HEK293 (cell line): Measurements from ENCODE around the gene KLHL8.
"Not testable (repeated sequence)": the region's sequence is repeated elsewhere in the genome, so short reads cannot be mapped to it uniquely, and the experiment has no call there.

Experiments used
- CTCF ChIA-PET: fragments of 350-600 bp; formaldehyde crosslinking; extraction: SDS; loops from one replicate; lab custom pipeline; 2021; ENCODE audit warnings: antibody characterized with exemption; lab: Yijun Ruan, JAX
- POLR2A ChIA-PET: fragments of 300-600 bp; formaldehyde crosslinking; extraction: SDS; loops from one replicate; lab custom pipeline; 2020; ENCODE audit warnings: antibody characterized with exemption, inconsistent platforms; lab: Yijun Ruan, JAX
- H3K27ac ChIP-seq: fragments of 200-500 bp; sonication (Bioruptor generic); 2 replicates; pipeline ENCODE4 v1.5.1; 2014; ENCODE audit warnings: low read depth, low read length, control low read depth, inconsistent platforms; ENCODE audit errors: extremely low read depth
- H3K36me3 ChIP-seq, 2 experiments: fragments of 200-500 bp in 1 of 2; sonication (Bioruptor generic) in 1 of 2; 1 replicate in 1 of 2; 2 replicates in 1 of 2; pipeline ENCODE4 v1.5.1; 2014 to 2017; ENCODE audit warnings: inconsistent platforms in 2 of 2, low read length in 2 of 2; ENCODE audit not compliant: control insufficient read depth in 2 of 2, insufficient read depth in 1 of 2
- H3K4me1 ChIP-seq: fragments of 200-500 bp; sonication (Bioruptor generic); 2 replicates; pipeline ENCODE4 v1.5.1; 2014; ENCODE audit warnings: mild to moderate bottlenecking, low read length, inconsistent platforms; ENCODE audit not compliant: control insufficient read depth, insufficient read depth
- H3K4me3 ChIP-seq: 2 replicates; pipeline ENCODE4 v1.5.1; 2011; ENCODE audit warnings: low read depth, mild to moderate bottlenecking, control low read depth, low read length, moderate library complexity
- H3K9me3 ChIP-seq: fragments of 200-500 bp; sonication (Bioruptor generic); 2 replicates; pipeline ENCODE4 v1.5.1; 2014; ENCODE audit warnings: low read depth, low read length, inconsistent platforms; ENCODE audit not compliant: control insufficient read depth, insufficient read depth
- ATF2 ChIP-seq: fragments of 450-650 bp; formaldehyde crosslinking; IDR thresholded peaks from 2 replicates; pipeline ENCODE4 v1.5.1; 2016; ENCODE audit warnings: missing biosample characterization, missing genetic modification characterization, low read depth
- BCL6B ChIP-seq: fragments of 450-650 bp; formaldehyde crosslinking; IDR thresholded peaks from 2 replicates; pipeline ENCODE4 v1.5.1; 2017; ENCODE audit warnings: missing biosample characterization, missing genetic modification characterization
- FEZF1 ChIP-seq: fragments of 450-650 bp; formaldehyde crosslinking; IDR thresholded peaks from 2 replicates; pipeline ENCODE4 v1.5.1; 2016; ENCODE audit warnings: missing biosample characterization, missing genetic modification characterization
- GFI1B ChIP-seq: fragments of 450-650 bp; formaldehyde crosslinking; IDR thresholded peaks from 2 replicates; pipeline ENCODE4 v1.5.1; 2016; ENCODE audit warnings: missing biosample characterization, missing genetic modification characterization
- OSR2 ChIP-seq: fragments of 450-650 bp; formaldehyde crosslinking; IDR thresholded peaks from 2 replicates; pipeline ENCODE4 v1.5.1; 2016; ENCODE audit warnings: missing biosample characterization, missing genetic modification characterization
- PATZ1 ChIP-seq: fragments of 450-650 bp; formaldehyde crosslinking; IDR thresholded peaks from 2 replicates; pipeline ENCODE4 v1.5.1; 2016; ENCODE audit warnings: missing biosample characterization, missing genetic modification characterization
- PRDM6 ChIP-seq: fragments of 450-650 bp; formaldehyde crosslinking; IDR thresholded peaks from 2 replicates; pipeline ENCODE4 v1.5.1; 2017; ENCODE audit warnings: missing biosample characterization, missing genetic modification characterization
- TRIM28 ChIP-seq: IDR thresholded peaks from 2 replicates; pipeline ENCODE4 v1.6.1; 2011; ENCODE audit warnings: low read length, control low read depth, borderline replicate concordance
- ZNF112 ChIP-seq: fragments of 450-650 bp; formaldehyde crosslinking; IDR thresholded peaks from 2 replicates; pipeline ENCODE4 v1.5.0; 2017; ENCODE audit warnings: missing biosample characterization, missing genetic modification characterization
- ZNF138 ChIP-seq: fragments of 450-650 bp; formaldehyde crosslinking; IDR thresholded peaks from 2 replicates; pipeline ENCODE4 v1.5.1; 2016; ENCODE audit warnings: missing biosample characterization, missing genetic modification characterization, borderline replicate concordance
- ZNF140 ChIP-seq: fragments of 450-650 bp; formaldehyde crosslinking; IDR thresholded peaks from 2 replicates; pipeline ENCODE4 v1.5.1; 2016; ENCODE audit warnings: missing biosample characterization, missing genetic modification characterization
- ZNF16 ChIP-seq: fragments of 450-650 bp; formaldehyde crosslinking; IDR thresholded peaks from 2 replicates; pipeline ENCODE4 v1.5.1; 2016; ENCODE audit warnings: low read depth, missing biosample characterization, missing genetic modification characterization
- ZNF223 ChIP-seq: fragments of 450-650 bp; formaldehyde crosslinking; IDR thresholded peaks from 2 replicates; pipeline ENCODE4 v1.5.1; 2016; ENCODE audit warnings: missing biosample characterization, missing genetic modification characterization
- ZNF239 ChIP-seq: fragments of 450-650 bp; formaldehyde crosslinking; IDR thresholded peaks from 2 replicates; pipeline ENCODE4 v1.5.1; 2016; ENCODE audit warnings: missing biosample characterization, missing genetic modification characterization
- ZNF366 ChIP-seq: fragments of 450-650 bp; formaldehyde crosslinking; conservative IDR thresholded peaks from 2 replicates; pipeline ENCODE4 v1.5.1; 2016; ENCODE audit warnings: missing biosample characterization, missing genetic modification characterization
- ZNF426 ChIP-seq: fragments of 450-650 bp; formaldehyde crosslinking; IDR thresholded peaks from 2 replicates; pipeline ENCODE4 v1.5.1; 2017; ENCODE audit warnings: missing biosample characterization, missing genetic modification characterization, mild to moderate bottlenecking, inconsistent platforms, moderate library complexity
- ZNF558 ChIP-seq: fragments of 450-650 bp; formaldehyde crosslinking; IDR thresholded peaks from 2 replicates; pipeline ENCODE4 v1.5.1; 2016; ENCODE audit warnings: missing biosample characterization, missing genetic modification characterization
- ZNF600 ChIP-seq: fragments of 450-650 bp; formaldehyde crosslinking; IDR thresholded peaks from 2 replicates; pipeline ENCODE4 v1.5.1; 2016; ENCODE audit warnings: missing biosample characterization, missing genetic modification characterization
- ZNF629 ChIP-seq: fragments of 450-650 bp; formaldehyde crosslinking; IDR thresholded peaks from 2 replicates; pipeline ENCODE4 v1.5.1; 2017; ENCODE audit warnings: missing biosample characterization, missing genetic modification characterization
- ZNF660 ChIP-seq: fragments of 450-650 bp; IDR thresholded peaks from 2 replicates; pipeline ENCODE4 v1.5.1; 2018; ENCODE audit warnings: missing biosample characterization, mild to moderate bottlenecking, missing genetic modification characterization
- ZNF777 ChIP-seq: fragments of 450-650 bp; formaldehyde crosslinking; IDR thresholded peaks from 2 replicates; pipeline ENCODE4 v1.5.1; 2017; ENCODE audit warnings: missing biosample characterization, missing genetic modification characterization, borderline replicate concordance
- ZXDB ChIP-seq: fragments of 450-650 bp; formaldehyde crosslinking; IDR thresholded peaks from 2 replicates; pipeline ENCODE4 v1.5.1; 2016; ENCODE audit warnings: missing biosample characterization, missing genetic modification characterization

KLHL8 gene

GRCh38 chr4:87217235-87217763, 3.1 kb downstream of the KLHL8 start:
- not testable (repeated sequence) for H3K4me3 ChIP-seq, H3K4me1 ChIP-seq, H3K36me3 ChIP-seq, H3K27ac ChIP-seq, H3K9me3 ChIP-seq
- CTCF ChIA-PET = interaction anchor here (0.6 kb wide), 2 partner anchors 18 to 990 kb away, joined by 4 to 6 read pairs; no protein-coding TSS in a partner anchor
- 0 out of 2 replicates have a peak, but pooled peaks have one; percentile 21 for TF ChIP-seq PATZ1 (tag by site-specific recombination)
- TF ChIP-seq ZNF600 = peak; percentile 97
- POLR2A ChIA-PET = interaction anchor here (0.8 kb wide), 1 partner anchor 10 kb away, joined by 7 read pairs; no protein-coding TSS in a partner anchor

- H3K4me1 ChIP-seq = peaks cover 5% of the 10 kb centered on the region
- H3K9me3 ChIP-seq = no peaks in the 10 kb centered on the region
- H3K36me3 ChIP-seq = no peaks in the 10 kb centered on the region
- no peak overlapping the region for H3K4me3 ChIP-seq
- ChIA-PET CTCF (interaction anchor here (0.6 kb wide), 1 partner anchor 19 kb away, joined by 4 read pairs; no protein-coding TSS in a partner anchor), POLR2A (no interaction called here)
- H3K27ac ChIP-seq = no peak overlapping the region
- TF ChIP-seq PRDM6 (tag by site-specific recombination) = peak; percentile 25; the same call in 1 of the 2 replicates
- TF ChIP-seq ZNF426 = no peak
These were observed 3.9 kb downstream of the KLHL8 start for GRCh38 chr4:87216469-87216868.

- Histone ChIP-seq H3K9me3 (no peaks in the 10 kb centered on the region), H3K4me3 (no peak overlapping the region), H3K27ac (no peak overlapping the region), H3K4me1 (peaks cover 5% of the 10 kb centered on the region), H3K36me3 (no peaks in the 10 kb centered on the region)
- POLR2A ChIA-PET = no interaction called here
- CTCF ChIA-PET = interaction anchor here (0.6 to 1.1 kb wide), 2 partner anchors 22 to 281 kb away, joined by 3 to 4 read pairs; no protein-coding TSS in a partner anchor
- TF ChIP-seq ZXDB (tag by site-specific recombination) (0 out of 2 replicates have a peak, but pooled peaks have one; percentile 18), BCL6B (no peak), ZNF223 (tag by site-specific recombination) (no peak), ZNF558 (tag by site-specific recombination) (0 out of 2 replicates have a peak, but pooled peaks have one; percentile 40), OSR2 (tag by site-specific recombination) (peak; percentile 84), ZNF16 (no peak), ATF2 (tag by site-specific recombination) (no peak), ZNF660 (tag by site-specific recombination) (peak; percentile 52; the same call in 1 of the 2 replicates), FEZF1 (tag by site-specific recombination) (peak; percentile 24; the same call in 1 of the 2 replicates), ZNF140 (tag by site-specific recombination) (no peak), ZNF138 (tag by site-specific recombination) (no peak), ZNF239 (tag by site-specific recombination) (no peak), GFI1B (tag by site-specific recombination) (no peak), ZNF629 (0 out of 2 replicates have a peak, but pooled peaks have one; percentile 12), ZNF777 (no peak), PRDM6 (tag by site-specific recombination) (peak; percentile 45), ZNF112 (tag by site-specific recombination) (no peak), ZNF366 (tag by site-specific recombination) (no peak), TRIM28 (no peak)
These were observed 6.9 kb downstream of the KLHL8 start for GRCh38 chr4:87213421-87214075.
